Breast epithelium (tissue), 4 donors: ENCODE results near the gene ID4. TPM values are rescaled to one million over a fixed set of nuclear protein-coding genes. Genes with fewer than 3 reads are reported as not detected.

Experiments
- DNase-seq, 2 donors: peaks; one replicate each; pipeline ENCODE4 v3.0.0-alpha.2; 2019; ENCODE audit warnings: low spot score in 2 of 2
- H3K27ac ChIP-seq, 2 donors: fragments of 200-600 bp; sonication (generic) in 1 of 2; one replicate each; pipeline ENCODE4 v1.5.1; 2016 to 2019; ENCODE audit warnings: mild to moderate bottlenecking in 1 of 2
- H3K27me3 ChIP-seq, 2 donors: fragments of 200-600 bp; sonication (generic) in 1 of 2; one replicate each; pipeline versions ENCODE4 v1.5.1 to v1.6.0; 2017 to 2019; ENCODE audit warnings: control low read depth in 1 of 2, mild to moderate bottlenecking in 1 of 2
- H3K36me3 ChIP-seq: fragments of 200-600 bp; one replicate; pipeline ENCODE4 v1.5.1; 2019
- H3K4me1 ChIP-seq, 2 donors: fragments of 200-600 bp; sonication (generic); one replicate each; pipeline ENCODE4 v1.5.1; 2016 to 2019; ENCODE audit warnings: control low read depth in 1 of 2
- H3K4me3 ChIP-seq, 3 donors: fragments of 200-600 bp; sonication (generic); 1 replicate in 2 of 3; 2 replicates in 1 of 3; pipeline ENCODE4 v1.5.1; 2016 to 2019; ENCODE audit warnings: mild to moderate bottlenecking in 3 of 3, moderate library complexity in 2 of 3
- H3K9me3 ChIP-seq, 2 donors: fragments of 200-600 bp; sonication (generic) in 1 of 2; one replicate each; pipeline ENCODE4 v1.5.1; 2016 to 2019; ENCODE audit warnings: control low read depth in 1 of 2
- POLR2A ChIP-seq: fragments of 450-650 bp; IDR thresholded peaks from one replicate; pipeline ENCODE4 v1.6.1; 2016; ENCODE audit warnings: antibody characterized with exemption, mild to moderate bottlenecking, moderate library complexity
- POLR2AphosphoS5 ChIP-seq, 3 donors: sonication (generic); formaldehyde crosslinking; IDR thresholded peaks; one replicate each; pipeline ENCODE4 v1.6.1; 2017; ENCODE audit warnings: antibody characterized with exemption in 3 of 3
- intact Hi-C: fragments of 100-400 bp; cut with DNase I; formaldehyde crosslinking; loops from one replicate; pipeline ENCODE4 v1.15.1; 2023; ENCODE audit warnings: low total_unique reads
- total RNA-seq, 3 donors: library from RNA; depleted of rRNA; stranded (reverse); fragments of >200 nt; gene quantifications; one replicate each; pipeline ENCODE4 v1.1.0, GENCODE V29; 2016
- TF ChIP-seq, protein P1 (sequence below), 3 donors: fragments of 450-650 bp; IDR thresholded peaks; one replicate each; pipeline ENCODE4 v1.5.1; 2016 to 2017; ENCODE audit warnings: antibody characterized with exemption in 3 of 3, mild to moderate bottlenecking in 3 of 3, moderate library complexity in 3 of 3

The ID4 gene
- total RNA-seq, 3 donors from 2014 or later, result 45.9 to 92.9 (median 57.1) TPM

- Histone ChIP-seq H3K9me3 (no peaks in the 10 kb centered on the region), H3K4me1 (no peaks in the 10 kb centered on the region), H3K27ac (no peak overlapping the region), H3K27me3 (no peaks in the 10 kb centered on the region), H3K36me3 (no peaks in the 10 kb centered on the region), H3K4me3 (no peak overlapping the region)
- TF ChIP-seq POLR2AphosphoS5 (IDR thresholded peaks at IDR 0.05), result no peak
- TF ChIP-seq POLR2A, result no peak
- TF ChIP-seq, protein P1, sequence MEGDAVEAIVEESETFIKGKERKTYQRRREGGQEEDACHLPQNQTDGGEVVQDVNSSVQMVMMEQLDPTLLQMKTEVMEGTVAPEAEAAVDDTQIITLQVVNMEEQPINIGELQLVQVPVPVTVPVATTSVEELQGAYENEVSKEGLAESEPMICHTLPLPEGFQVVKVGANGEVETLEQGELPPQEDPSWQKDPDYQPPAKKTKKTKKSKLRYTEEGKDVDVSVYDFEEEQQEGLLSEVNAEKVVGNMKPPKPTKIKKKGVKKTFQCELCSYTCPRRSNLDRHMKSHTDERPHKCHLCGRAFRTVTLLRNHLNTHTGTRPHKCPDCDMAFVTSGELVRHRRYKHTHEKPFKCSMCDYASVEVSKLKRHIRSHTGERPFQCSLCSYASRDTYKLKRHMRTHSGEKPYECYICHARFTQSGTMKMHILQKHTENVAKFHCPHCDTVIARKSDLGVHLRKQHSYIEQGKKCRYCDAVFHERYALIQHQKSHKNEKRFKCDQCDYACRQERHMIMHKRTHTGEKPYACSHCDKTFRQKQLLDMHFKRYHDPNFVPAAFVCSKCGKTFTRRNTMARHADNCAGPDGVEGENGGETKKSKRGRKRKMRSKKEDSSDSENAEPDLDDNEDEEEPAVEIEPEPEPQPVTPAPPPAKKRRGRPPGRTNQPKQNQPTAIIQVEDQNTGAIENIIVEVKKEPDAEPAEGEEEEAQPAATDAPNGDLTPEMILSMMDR (IDR thresholded peaks at IDR 0.05), result no peak
- no peak for DNase-seq
- intact Hi-C loops, result no loop called here
Measured at GRCh38 chr6:19830171-19830570, 7.0 kb upstream of the ID4 start.

GRCh38 chr6:19831358-19831757, 5.8 kb upstream of the ID4 start:
- Histone ChIP-seq H3K27ac (no peak overlapping the region), H3K27me3 (no peaks in the 10 kb centered on the region), H3K36me3 (no peaks in the 10 kb centered on the region), H3K4me1 (no peaks in the 10 kb centered on the region), H3K4me3 (no peak overlapping the region), H3K9me3 (no peaks in the 10 kb centered on the region)
- intact Hi-C loops, result no loop called here
- DNase-seq, result no peak
- no peak for TF ChIP-seq POLR2A
- TF ChIP-seq, protein P1 (IDR thresholded peaks at IDR 0.05), result no peak

- intact Hi-C loops, result no loop called here
- no peaks in the 10 kb centered on the region for H3K4me1 ChIP-seq
- no peak overlapping the region for H3K4me3 ChIP-seq
- H3K9me3 ChIP-seq, result no peaks in the 10 kb centered on the region
- H3K27me3 ChIP-seq, result no peaks in the 10 kb centered on the region
- H3K36me3 ChIP-seq, result no peaks in the 10 kb centered on the region
- DNase-seq, result no peak
- no peak for TF ChIP-seq POLR2A
- TF ChIP-seq, protein P1 (IDR thresholded peaks at IDR 0.05), result no peak
- no peak for TF ChIP-seq POLR2AphosphoS5 (IDR thresholded peaks at IDR 0.05)
- no peak overlapping the region for H3K27ac ChIP-seq
Measured at GRCh38 chr6:19833947-19834346, 3.2 kb upstream of the ID4 start.

GRCh38 chr6:19834858-19835257, 2.3 kb upstream of the ID4 start:
- H3K4me3 ChIP-seq, result no peak overlapping the region
- intact Hi-C loops, result no loop called here
- H3K36me3 ChIP-seq, result no peaks in the 10 kb centered on the region
- H3K4me1 ChIP-seq, result no peaks in the 10 kb centered on the region
- no peaks in the 10 kb centered on the region for H3K9me3 ChIP-seq
- no peak for TF ChIP-seq POLR2AphosphoS5 (IDR thresholded peaks at IDR 0.05)
- TF ChIP-seq POLR2A, result no peak
- no peaks in the 10 kb centered on the region for H3K27me3 ChIP-seq
- no peak for DNase-seq
- no peak overlapping the region for H3K27ac ChIP-seq

DNA sequence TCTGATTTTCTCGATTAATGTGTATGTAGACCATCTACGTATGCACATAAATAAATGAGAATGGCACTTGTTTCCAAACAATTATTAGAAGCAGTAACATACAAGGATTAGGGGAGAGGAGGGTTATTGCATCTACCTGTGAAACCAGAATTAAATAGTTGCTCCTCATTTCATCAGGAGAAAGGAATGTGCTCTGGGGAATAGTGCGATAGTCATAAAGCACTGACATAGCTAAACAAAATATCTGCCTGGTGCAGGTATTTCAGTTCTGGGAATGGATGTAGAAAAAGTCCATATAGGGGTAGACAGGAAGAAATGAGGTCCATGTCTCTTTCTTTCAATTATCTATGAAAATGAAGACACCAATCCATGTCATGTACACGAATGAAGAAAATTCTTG, 1.6 kb upstream of the ID4 start:
- Histone ChIP-seq H3K27ac (no peak overlapping the region), H3K36me3 (no peaks in the 10 kb centered on the region), H3K4me1 (no peaks in the 10 kb centered on the region), H3K9me3 (no peaks in the 10 kb centered on the region), H3K4me3 (no peak overlapping the region), H3K27me3 (no peaks in the 10 kb centered on the region)
- no peak for DNase-seq
- intact Hi-C loops, result no loop called here
- TF ChIP-seq POLR2AphosphoS5 (IDR thresholded peaks at IDR 0.05) (no peak), POLR2A (no peak)
- TF ChIP-seq, protein P1 (IDR thresholded peaks at IDR 0.05), result no peak
